Neural cell (in vitro differentiated cells): ENCODE data around the gene CAMK2A. TPM values are rescaled to one million over a fixed set of nuclear protein-coding genes. Genes with fewer than 3 reads are reported as not detected.

Source experiments
- H2AFZ ChIP-seq: fragments of 200-600, 300-800 bp; sonication (generic), shearing (Covaris generic); 2 replicates; pipeline ENCODE4 v1.6.0; 2014; ENCODE audit warnings: low read depth, mild to moderate bottlenecking, antibody characterized with exemption, low read length, moderate library complexity
- H3F3A ChIP-seq: fragments of 200-600 bp; shearing (Covaris generic); 2 replicates; pipeline ENCODE4 v1.6.1; 2016; ENCODE audit warnings: mild to moderate bottlenecking, moderate library complexity, mixed read lengths, antibody characterized with exemption, low read length; ENCODE audit not compliant: insufficient read depth, poor library complexity, severe bottlenecking
- H3K27ac ChIP-seq: fragments of 200-600, 300-800 bp; sonication (generic), shearing (Covaris generic); 2 replicates; pipeline ENCODE4 v1.5.1; 2014; ENCODE audit warnings: mild to moderate bottlenecking, low read length, moderate library complexity
- H3K27me3 ChIP-seq: fragments of 300-800, 200-600 bp; sonication (generic), shearing (Covaris generic); 2 replicates; pipeline ENCODE4 v1.6.0; 2014; ENCODE audit warnings: mild to moderate bottlenecking, low read depth, low read length, moderate library complexity; ENCODE audit not compliant: insufficient read depth
- H3K36me3 ChIP-seq: fragments of 300-800, 200-600 bp; sonication (generic), shearing (Covaris generic); 2 replicates; pipeline ENCODE4 v1.5.1; 2014; ENCODE audit warnings: mild to moderate bottlenecking, antibody characterized with exemption, low read length, moderate library complexity; ENCODE audit not compliant: insufficient read depth
- H3K4me2 ChIP-seq: fragments of 300-800, 200-600 bp; sonication (generic), shearing (Covaris generic); 2 replicates; pipeline ENCODE4 v1.6.0; 2014; ENCODE audit warnings: mild to moderate bottlenecking, low read length
- H3K4me3 ChIP-seq: fragments of 300-800, 200-600 bp; sonication (generic), shearing (Covaris generic); 2 replicates; pipeline ENCODE4 v1.5.1; 2014; ENCODE audit warnings: mild to moderate bottlenecking, low read length, moderate library complexity
- H3K79me2 ChIP-seq: fragments of 200-600 bp; shearing (Covaris generic); replicated peaks from 2 replicates; pipeline ENCODE4 v1.6.0; 2014; ENCODE audit warnings: mild to moderate bottlenecking, low read length, moderate library complexity; ENCODE audit not compliant: insufficient read depth
- H3K9ac ChIP-seq: fragments of 300-800, 200-600 bp; sonication (generic), shearing (Covaris generic); 2 replicates; pipeline ENCODE4 v1.6.1; 2016; ENCODE audit warnings: mild to moderate bottlenecking, low read length, mixed read lengths
- H3K9me2 ChIP-seq: fragments of 200-600 bp; shearing (Covaris generic); 2 replicates; pipeline ENCODE4 v1.6.1; 2016; ENCODE audit warnings: mild to moderate bottlenecking, low read length, mixed read lengths; ENCODE audit not compliant: insufficient read depth
- H3K9me3 ChIP-seq: fragments of 200-600, 300-800 bp; sonication (generic), shearing (Covaris generic); 2 replicates; pipeline ENCODE4 v1.6.1; 2016; ENCODE audit warnings: mild to moderate bottlenecking, mixed run types, low read length, moderate library complexity, mixed read lengths
- H4K20me1 ChIP-seq: fragments of 200-600 bp; shearing (Covaris generic); 2 replicates; pipeline ENCODE4 v1.6.1; 2016; ENCODE audit warnings: mild to moderate bottlenecking, mixed run types; ENCODE audit not compliant: insufficient read depth
- EP300 ChIP-seq: fragments of 450-650 bp; conservative IDR thresholded peaks from 2 replicates; pipeline ENCODE4 v1.6.1; 2014; ENCODE audit warnings: antibody characterized with exemption, mild to moderate bottlenecking, moderate library complexity; ENCODE audit not compliant: poor library complexity, severe bottlenecking
- EZH2 ChIP-seq: fragments of 200-600, 300-800 bp; shearing (Covaris generic), sonication (generic); IDR thresholded peaks from 2 replicates; pipeline ENCODE4 v1.6.1; 2014; ENCODE audit warnings: antibody characterized with exemption, low read length, borderline replicate concordance, mild to moderate bottlenecking; ENCODE audit not compliant: insufficient read depth, poor library complexity, severe bottlenecking
- MXI1 ChIP-seq: fragments of 450-650 bp; conservative IDR thresholded peaks from 2 replicates; pipeline ENCODE4 v1.6.1; 2014; ENCODE audit warnings: antibody characterized with exemption, mild to moderate bottlenecking; ENCODE audit not compliant: poor library complexity, severe bottlenecking
- POLR2AphosphoS5 ChIP-seq: IDR thresholded peaks from 2 replicates; pipeline ENCODE4 v1.6.1; 2012
- RAD21 ChIP-seq: fragments of 450-650 bp; conservative IDR thresholded peaks from 2 replicates; pipeline ENCODE4 v1.6.1; 2014; ENCODE audit warnings: antibody characterized with exemption, mild to moderate bottlenecking, moderate library complexity
- TAF1 ChIP-seq: IDR thresholded peaks from 2 replicates; pipeline ENCODE4 v1.6.1; 2012; ENCODE audit warnings: low read depth
- polyA plus RNA-seq: library from polyadenylated mRNA; depleted of rRNA; stranded (reverse); fragments of >200 nt; gene quantifications from 2 replicates; pipeline ENCODE4 v1.2.3, GENCODE V29; 2014
- TF ChIP-seq, protein P1 (sequence below): fragments of 450-650 bp; IDR thresholded peaks from 2 replicates; pipeline ENCODE4 v1.5.1; 2014; ENCODE audit warnings: antibody characterized with exemption, mild to moderate bottlenecking, moderate library complexity; ENCODE audit not compliant: poor library complexity, severe bottlenecking
- TF ChIP-seq, protein P2 (sequence below): IDR thresholded peaks from 2 replicates; pipeline ENCODE4 v1.6.1; 2012; ENCODE audit warnings: borderline replicate concordance

Gene CAMK2A
- polyA plus RNA-seq, 1 donor from 2014 or later = 61.7 TPM

GRCh38 chr5:150173161-150173560, 116.4 kb downstream of the CAMK2A start:
- Histone ChIP-seq H3K4me2 (no peak overlapping the region), H3K9me3 (no peaks in the 10 kb centered on the region), H3F3A (no peaks in the 10 kb centered on the region), H3K27me3 (peaks cover 6% of the 10 kb centered on the region), H3K4me3 (no peak overlapping the region), H3K9ac (no peak overlapping the region), H3K9me2 (no peaks in the 10 kb centered on the region), H2AFZ (no peak overlapping the region), H3K27ac (no peak overlapping the region), H3K79me2 (no peaks in the 10 kb centered on the region), H3K36me3 (no peaks in the 10 kb centered on the region), H4K20me1 (no peaks in the 10 kb centered on the region)
- TF ChIP-seq RAD21 (no peak), POLR2AphosphoS5 (no peak), TAF1 (no peak)
- TF ChIP-seq, protein P1, sequence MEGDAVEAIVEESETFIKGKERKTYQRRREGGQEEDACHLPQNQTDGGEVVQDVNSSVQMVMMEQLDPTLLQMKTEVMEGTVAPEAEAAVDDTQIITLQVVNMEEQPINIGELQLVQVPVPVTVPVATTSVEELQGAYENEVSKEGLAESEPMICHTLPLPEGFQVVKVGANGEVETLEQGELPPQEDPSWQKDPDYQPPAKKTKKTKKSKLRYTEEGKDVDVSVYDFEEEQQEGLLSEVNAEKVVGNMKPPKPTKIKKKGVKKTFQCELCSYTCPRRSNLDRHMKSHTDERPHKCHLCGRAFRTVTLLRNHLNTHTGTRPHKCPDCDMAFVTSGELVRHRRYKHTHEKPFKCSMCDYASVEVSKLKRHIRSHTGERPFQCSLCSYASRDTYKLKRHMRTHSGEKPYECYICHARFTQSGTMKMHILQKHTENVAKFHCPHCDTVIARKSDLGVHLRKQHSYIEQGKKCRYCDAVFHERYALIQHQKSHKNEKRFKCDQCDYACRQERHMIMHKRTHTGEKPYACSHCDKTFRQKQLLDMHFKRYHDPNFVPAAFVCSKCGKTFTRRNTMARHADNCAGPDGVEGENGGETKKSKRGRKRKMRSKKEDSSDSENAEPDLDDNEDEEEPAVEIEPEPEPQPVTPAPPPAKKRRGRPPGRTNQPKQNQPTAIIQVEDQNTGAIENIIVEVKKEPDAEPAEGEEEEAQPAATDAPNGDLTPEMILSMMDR = no peak

- Histone ChIP-seq H2AFZ (no peak overlapping the region), H3F3A (no peaks in the 10 kb centered on the region), H3K9ac (no peak overlapping the region), H3K79me2 (no peaks in the 10 kb centered on the region), H3K27ac (no peak overlapping the region), H3K9me2 (no peaks in the 10 kb centered on the region), H3K36me3 (no peaks in the 10 kb centered on the region), H3K9me3 (no peaks in the 10 kb centered on the region), H3K4me2 (no peak overlapping the region), H3K27me3 (peaks cover 12% of the 10 kb centered on the region), H3K4me3 (no peak overlapping the region), H4K20me1 (no peaks in the 10 kb centered on the region)
- TF ChIP-seq, protein P2, sequence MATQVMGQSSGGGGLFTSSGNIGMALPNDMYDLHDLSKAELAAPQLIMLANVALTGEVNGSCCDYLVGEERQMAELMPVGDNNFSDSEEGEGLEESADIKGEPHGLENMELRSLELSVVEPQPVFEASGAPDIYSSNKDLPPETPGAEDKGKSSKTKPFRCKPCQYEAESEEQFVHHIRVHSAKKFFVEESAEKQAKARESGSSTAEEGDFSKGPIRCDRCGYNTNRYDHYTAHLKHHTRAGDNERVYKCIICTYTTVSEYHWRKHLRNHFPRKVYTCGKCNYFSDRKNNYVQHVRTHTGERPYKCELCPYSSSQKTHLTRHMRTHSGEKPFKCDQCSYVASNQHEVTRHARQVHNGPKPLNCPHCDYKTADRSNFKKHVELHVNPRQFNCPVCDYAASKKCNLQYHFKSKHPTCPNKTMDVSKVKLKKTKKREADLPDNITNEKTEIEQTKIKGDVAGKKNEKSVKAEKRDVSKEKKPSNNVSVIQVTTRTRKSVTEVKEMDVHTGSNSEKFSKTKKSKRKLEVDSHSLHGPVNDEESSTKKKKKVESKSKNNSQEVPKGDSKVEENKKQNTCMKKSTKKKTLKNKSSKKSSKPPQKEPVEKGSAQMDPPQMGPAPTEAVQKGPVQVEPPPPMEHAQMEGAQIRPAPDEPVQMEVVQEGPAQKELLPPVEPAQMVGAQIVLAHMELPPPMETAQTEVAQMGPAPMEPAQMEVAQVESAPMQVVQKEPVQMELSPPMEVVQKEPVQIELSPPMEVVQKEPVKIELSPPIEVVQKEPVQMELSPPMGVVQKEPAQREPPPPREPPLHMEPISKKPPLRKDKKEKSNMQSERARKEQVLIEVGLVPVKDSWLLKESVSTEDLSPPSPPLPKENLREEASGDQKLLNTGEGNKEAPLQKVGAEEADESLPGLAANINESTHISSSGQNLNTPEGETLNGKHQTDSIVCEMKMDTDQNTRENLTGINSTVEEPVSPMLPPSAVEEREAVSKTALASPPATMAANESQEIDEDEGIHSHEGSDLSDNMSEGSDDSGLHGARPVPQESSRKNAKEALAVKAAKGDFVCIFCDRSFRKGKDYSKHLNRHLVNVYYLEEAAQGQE = no peak
- TF ChIP-seq EP300 (no peak), TAF1 (no peak), EZH2 (no peak), MXI1 (no peak), RAD21 (no peak)
- TF ChIP-seq, protein P1 = no peak
Measured at GRCh38 chr5:150172556-150172955, 117.0 kb downstream of the CAMK2A start.
